Activated B cell treated with CpG ODN at 0.5 μM for 24 hours (primary cell): Measurements from ENCODE around the gene COL11A1. TPM values are rescaled to one million over a fixed set of nuclear protein-coding genes. Genes with fewer than 3 reads are reported as not detected.

ENCODE experiments used
- ATAC-seq: fragments of 200-7000 bp; cut with Tn5 transposase; one replicate; pipeline ENCODE4 v1.10.0; 2021; ENCODE audit warnings: low read depth, mild to moderate bottlenecking, moderate library complexity
- CTCF ChIA-PET: fragments of 350-600 bp; sonication (Branson Sonifier 250); formaldehyde crosslinking; loops from one replicate; lab custom pipeline; 2021; ENCODE audit warnings: antibody characterized with exemption; lab: Charles Lee
- POLR2A ChIA-PET: fragments of 350-600 bp; sonication (Branson Sonifier 250); formaldehyde crosslinking; loops from one replicate; lab custom pipeline; 2021; ENCODE audit warnings: antibody characterized with exemption; lab: Charles Lee
- DNase-seq: peaks from one replicate; pipeline ENCODE4 v3.0.0; 2022
- H3K27ac Mint-ChIP-seq: one replicate; pipeline ENCODE4 v1.8.0; 2020; ENCODE audit warnings: mixed read lengths
- H3K27me3 Mint-ChIP-seq: one replicate; pipeline ENCODE4 v1.8.0; 2021; ENCODE audit warnings: mixed read lengths
- H3K36me3 Mint-ChIP-seq: one replicate; pipeline ENCODE4 v1.8.0; 2021; ENCODE audit warnings: low read depth, mixed read lengths
- H3K4me1 Mint-ChIP-seq: one replicate; pipeline ENCODE4 v1.8.0; 2021; ENCODE audit warnings: mixed read lengths
- H3K4me3 Mint-ChIP-seq: one replicate; pipeline ENCODE4 v1.8.0; 2020; ENCODE audit warnings: mild to moderate bottlenecking, mixed read lengths
- H3K9me3 Mint-ChIP-seq: one replicate; pipeline ENCODE4 v1.8.0; 2020; ENCODE audit warnings: mixed read lengths
- intact Hi-C: fragments of 100-400 bp; cut with micrococcal nuclease; formaldehyde crosslinking; loops from one replicate; pipeline ENCODE4 v1.15.1; 2024
- total RNA-seq: library from RNA; stranded (reverse); gene quantifications from 2 replicates; pipeline ENCODE4 v1.2.3, GENCODE V29; 2022
- TF ChIP-seq, protein P1 (sequence below): fragments of 200-600 bp; IDR thresholded peaks from one replicate; pipeline ENCODE4 v1.8.0; 2022; ENCODE audit warnings: antibody characterized with exemption, mild to moderate bottlenecking

Gene COL11A1
- total RNA-seq, 1 donor from 2014 or later, result not detected

DNA sequence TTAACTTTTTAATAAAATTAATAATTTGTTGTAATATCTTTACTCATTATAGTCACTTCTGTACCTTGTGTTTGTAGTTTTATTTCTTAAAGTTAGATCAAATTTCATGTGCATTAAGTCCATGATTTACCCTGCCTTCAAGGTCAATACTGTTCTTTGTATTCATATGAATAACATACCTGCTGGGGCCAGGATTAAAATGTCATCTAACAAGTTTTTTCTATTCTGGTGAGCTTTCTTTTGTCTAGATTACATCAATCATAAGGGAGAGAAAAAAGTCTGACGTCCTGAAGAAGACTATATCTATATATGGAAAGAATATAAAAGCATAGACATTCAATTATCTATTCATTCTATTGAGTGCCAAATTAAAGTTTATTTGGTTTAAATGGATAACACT, 232.6 kb downstream of the COL11A1 start:
- CTCF ChIA-PET, result no interaction called here

DNA sequence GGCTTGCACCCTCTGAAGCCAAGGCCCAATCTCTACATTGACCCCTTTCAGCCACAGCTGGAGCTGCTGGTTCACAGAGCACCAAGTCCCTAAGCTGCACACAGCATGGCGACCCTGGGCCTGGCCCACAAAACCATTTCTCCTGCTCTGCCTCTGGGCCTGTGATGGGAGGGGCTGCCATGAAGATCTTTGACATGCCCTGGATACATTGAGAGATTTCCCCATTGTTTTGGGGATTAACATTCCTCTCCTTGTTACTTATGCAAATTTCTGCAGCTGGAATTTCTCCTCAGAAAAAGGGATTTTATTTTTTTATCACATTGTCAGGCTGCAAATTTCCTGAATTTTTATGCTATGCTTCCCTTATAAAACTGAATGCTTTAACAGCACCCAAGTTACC, 235.8 kb downstream of the COL11A1 start:
- Mint-ChIP-seq H3K36me3 (no peaks in the 10 kb centered on the region), H3K4me1 (no peaks in the 10 kb centered on the region), H3K9me3 (peaks cover 5% of the 10 kb centered on the region), H3K27ac (no peak overlapping the region), H3K4me3 (no peak overlapping the region), H3K27me3 (no peaks in the 10 kb centered on the region)
- POLR2A ChIA-PET, result no interaction called here
- intact Hi-C loops, result no loop called here
- TF ChIP-seq, protein P1, sequence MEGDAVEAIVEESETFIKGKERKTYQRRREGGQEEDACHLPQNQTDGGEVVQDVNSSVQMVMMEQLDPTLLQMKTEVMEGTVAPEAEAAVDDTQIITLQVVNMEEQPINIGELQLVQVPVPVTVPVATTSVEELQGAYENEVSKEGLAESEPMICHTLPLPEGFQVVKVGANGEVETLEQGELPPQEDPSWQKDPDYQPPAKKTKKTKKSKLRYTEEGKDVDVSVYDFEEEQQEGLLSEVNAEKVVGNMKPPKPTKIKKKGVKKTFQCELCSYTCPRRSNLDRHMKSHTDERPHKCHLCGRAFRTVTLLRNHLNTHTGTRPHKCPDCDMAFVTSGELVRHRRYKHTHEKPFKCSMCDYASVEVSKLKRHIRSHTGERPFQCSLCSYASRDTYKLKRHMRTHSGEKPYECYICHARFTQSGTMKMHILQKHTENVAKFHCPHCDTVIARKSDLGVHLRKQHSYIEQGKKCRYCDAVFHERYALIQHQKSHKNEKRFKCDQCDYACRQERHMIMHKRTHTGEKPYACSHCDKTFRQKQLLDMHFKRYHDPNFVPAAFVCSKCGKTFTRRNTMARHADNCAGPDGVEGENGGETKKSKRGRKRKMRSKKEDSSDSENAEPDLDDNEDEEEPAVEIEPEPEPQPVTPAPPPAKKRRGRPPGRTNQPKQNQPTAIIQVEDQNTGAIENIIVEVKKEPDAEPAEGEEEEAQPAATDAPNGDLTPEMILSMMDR, result no peak
- CTCF ChIA-PET, result no interaction called here
- no peak for DNase-seq
- ATAC-seq, result no peak

More for the DNA sequence above, 232.6 kb downstream of the COL11A1 start:
- no peak overlapping the region for H3K4me3 Mint-ChIP-seq
- ATAC-seq (no peak), DNase-seq (no peak)
- no peaks in the 10 kb centered on the region for H3K27me3 Mint-ChIP-seq
- no peaks in the 10 kb centered on the region for H3K4me1 Mint-ChIP-seq
- no peaks in the 10 kb centered on the region for H3K36me3 Mint-ChIP-seq
- TF ChIP-seq, protein P1, result no peak
- no peak overlapping the region for H3K27ac Mint-ChIP-seq
- intact Hi-C loops, result no loop called here
- POLR2A ChIA-PET, result no interaction called here
- H3K9me3 Mint-ChIP-seq, result no peaks in the 10 kb centered on the region

DNA sequence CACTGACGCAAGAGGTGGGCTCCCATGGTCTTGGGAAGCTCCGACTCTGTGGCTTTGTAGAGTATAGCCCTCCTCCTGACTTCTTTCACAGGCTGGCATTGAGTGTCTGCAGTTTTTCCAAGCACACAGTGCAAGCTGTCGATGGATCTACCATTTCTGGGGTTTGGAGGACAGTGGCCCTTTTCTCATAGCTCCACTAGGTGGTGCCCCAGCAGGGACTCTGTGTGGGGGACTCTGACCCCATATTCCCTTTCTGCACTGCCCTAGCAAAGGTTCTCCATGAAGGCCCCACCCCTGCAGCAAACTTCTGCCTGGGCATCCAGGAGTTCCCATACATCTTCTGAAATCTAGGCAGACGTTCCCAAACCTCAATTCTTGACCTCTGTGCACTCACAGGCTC, 236.2 kb downstream of the COL11A1 start:
- CTCF ChIA-PET, result no interaction called here
- Mint-ChIP-seq H3K4me3 (no peak overlapping the region), H3K36me3 (no peaks in the 10 kb centered on the region)

DNA sequence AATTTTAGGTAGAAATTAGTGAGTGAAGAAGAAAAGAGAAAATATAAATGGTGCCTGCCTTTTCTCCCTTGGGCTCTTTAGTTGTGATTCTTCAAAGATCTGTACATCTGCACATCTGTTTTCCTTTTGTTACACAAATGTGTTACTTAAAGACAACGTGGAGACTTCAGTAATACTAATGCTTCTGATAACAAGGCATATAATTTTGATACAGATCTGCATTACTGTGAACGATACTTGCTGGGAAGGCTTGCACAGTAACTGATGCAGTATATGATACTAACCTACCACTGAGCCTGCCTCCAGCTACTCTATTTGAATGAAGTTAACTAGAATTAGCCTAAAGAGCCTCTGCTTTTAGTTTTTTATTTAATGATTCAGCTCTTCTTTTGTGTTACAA, 244.6 kb downstream of the COL11A1 start:
- intact Hi-C loops, result no loop called here
- no peaks in the 10 kb centered on the region for H3K27me3 Mint-ChIP-seq

More for the DNA sequence above, 236.2 kb downstream of the COL11A1 start:
- intact Hi-C loops, result no loop called here
- no peaks in the 10 kb centered on the region for H3K4me1 Mint-ChIP-seq
- no peaks in the 10 kb centered on the region for H3K27me3 Mint-ChIP-seq
- POLR2A ChIA-PET, result no interaction called here
- TF ChIP-seq, protein P1, result no peak
- peaks cover 5% of the 10 kb centered on the region for H3K9me3 Mint-ChIP-seq
- H3K27ac Mint-ChIP-seq, result no peak overlapping the region
- DNase-seq (no peak), ATAC-seq (no peak)

DNA sequence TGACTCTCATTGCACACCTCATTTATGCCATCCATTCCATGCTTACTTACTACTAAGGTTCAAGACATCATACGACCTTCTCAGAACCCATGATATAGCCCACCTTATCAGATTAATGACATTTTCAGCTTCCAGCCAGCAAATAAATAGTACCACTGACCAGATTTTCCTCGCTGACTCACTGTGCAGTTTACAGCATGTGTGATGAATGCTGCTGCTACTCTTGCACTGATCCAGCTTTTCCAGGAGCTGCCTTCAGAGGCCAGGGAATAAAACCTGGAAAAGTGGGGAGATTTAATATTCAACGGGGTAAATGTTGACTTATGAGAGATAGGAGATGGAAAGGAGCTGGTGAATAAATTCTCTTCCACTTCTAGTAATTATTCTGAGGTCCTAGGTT, 247.1 kb downstream of the COL11A1 start:
- Mint-ChIP-seq H3K4me1 (no peaks in the 10 kb centered on the region), H3K36me3 (no peaks in the 10 kb centered on the region), H3K9me3 (peaks cover 8% of the 10 kb centered on the region), H3K4me3 (no peak overlapping the region), H3K27ac (no peak overlapping the region), H3K27me3 (no peaks in the 10 kb centered on the region)
- ATAC-seq, result no peak
- ChIA-PET POLR2A (no interaction called here), CTCF (no interaction called here)
- no peak for DNase-seq
- intact Hi-C loops, result no loop called here
- TF ChIP-seq, protein P1, result no peak

More for the DNA sequence above, 244.6 kb downstream of the COL11A1 start:
- no peaks in the 10 kb centered on the region for H3K4me1 Mint-ChIP-seq
- H3K9me3 Mint-ChIP-seq, result peaks cover 7% of the 10 kb centered on the region
- TF ChIP-seq, protein P1, result no peak
- no peak overlapping the region for H3K4me3 Mint-ChIP-seq
- no peak overlapping the region for H3K27ac Mint-ChIP-seq
- POLR2A ChIA-PET, result no interaction called here
- no peaks in the 10 kb centered on the region for H3K36me3 Mint-ChIP-seq
- CTCF ChIA-PET, result no interaction called here
- DNase-seq (no peak), ATAC-seq (no peak)
